Breast epithelium (tissue), 4 donors: Measurements from ENCODE around the gene LIME1. TPM values are rescaled to one million over a fixed set of nuclear protein-coding genes. Genes with fewer than 3 reads are reported as not detected.

ENCODE experiments used
- DNase-seq, 2 donors: peaks; one replicate each; pipeline ENCODE4 v3.0.0-alpha.2; 2019; ENCODE audit warnings: low spot score in 2 of 2
- H3K27ac ChIP-seq, 2 donors: fragments of 200-600 bp; sonication (generic) in 1 of 2; one replicate each; pipeline ENCODE4 v1.5.1; 2016 to 2019; ENCODE audit warnings: mild to moderate bottlenecking in 1 of 2
- H3K27me3 ChIP-seq, 2 donors: fragments of 200-600 bp; sonication (generic) in 1 of 2; one replicate each; pipeline versions ENCODE4 v1.5.1 to v1.6.0; 2017 to 2019; ENCODE audit warnings: control low read depth in 1 of 2, mild to moderate bottlenecking in 1 of 2
- H3K36me3 ChIP-seq: fragments of 200-600 bp; one replicate; pipeline ENCODE4 v1.5.1; 2019
- H3K4me1 ChIP-seq, 2 donors: fragments of 200-600 bp; sonication (generic); one replicate each; pipeline ENCODE4 v1.5.1; 2016 to 2019; ENCODE audit warnings: control low read depth in 1 of 2
- H3K4me3 ChIP-seq, 3 donors: fragments of 200-600 bp; sonication (generic); 1 replicate in 2 of 3; 2 replicates in 1 of 3; pipeline ENCODE4 v1.5.1; 2016 to 2019; ENCODE audit warnings: mild to moderate bottlenecking in 3 of 3, moderate library complexity in 2 of 3
- H3K9me3 ChIP-seq, 2 donors: fragments of 200-600 bp; sonication (generic) in 1 of 2; one replicate each; pipeline ENCODE4 v1.5.1; 2016 to 2019; ENCODE audit warnings: control low read depth in 1 of 2
- POLR2A ChIP-seq: fragments of 450-650 bp; IDR thresholded peaks from one replicate; pipeline ENCODE4 v1.6.1; 2016; ENCODE audit warnings: antibody characterized with exemption, mild to moderate bottlenecking, moderate library complexity
- POLR2AphosphoS5 ChIP-seq, 3 donors: sonication (generic); formaldehyde crosslinking; IDR thresholded peaks; one replicate each; pipeline ENCODE4 v1.6.1; 2017; ENCODE audit warnings: antibody characterized with exemption in 3 of 3
- intact Hi-C: fragments of 100-400 bp; cut with DNase I; formaldehyde crosslinking; loops from one replicate; pipeline ENCODE4 v1.15.1; 2023; ENCODE audit warnings: low total_unique reads
- total RNA-seq, 3 donors: library from RNA; depleted of rRNA; stranded (reverse); fragments of >200 nt; gene quantifications; one replicate each; pipeline ENCODE4 v1.1.0, GENCODE V29; 2016
- TF ChIP-seq, protein P1 (sequence below), 3 donors: fragments of 450-650 bp; IDR thresholded peaks; one replicate each; pipeline ENCODE4 v1.5.1; 2016 to 2017; ENCODE audit warnings: antibody characterized with exemption in 3 of 3, mild to moderate bottlenecking in 3 of 3, moderate library complexity in 3 of 3

Gene LIME1
- total RNA-seq, 3 donors from 2014 or later, result 7.0 to 16.7 (median 12.0) TPM

DNA sequence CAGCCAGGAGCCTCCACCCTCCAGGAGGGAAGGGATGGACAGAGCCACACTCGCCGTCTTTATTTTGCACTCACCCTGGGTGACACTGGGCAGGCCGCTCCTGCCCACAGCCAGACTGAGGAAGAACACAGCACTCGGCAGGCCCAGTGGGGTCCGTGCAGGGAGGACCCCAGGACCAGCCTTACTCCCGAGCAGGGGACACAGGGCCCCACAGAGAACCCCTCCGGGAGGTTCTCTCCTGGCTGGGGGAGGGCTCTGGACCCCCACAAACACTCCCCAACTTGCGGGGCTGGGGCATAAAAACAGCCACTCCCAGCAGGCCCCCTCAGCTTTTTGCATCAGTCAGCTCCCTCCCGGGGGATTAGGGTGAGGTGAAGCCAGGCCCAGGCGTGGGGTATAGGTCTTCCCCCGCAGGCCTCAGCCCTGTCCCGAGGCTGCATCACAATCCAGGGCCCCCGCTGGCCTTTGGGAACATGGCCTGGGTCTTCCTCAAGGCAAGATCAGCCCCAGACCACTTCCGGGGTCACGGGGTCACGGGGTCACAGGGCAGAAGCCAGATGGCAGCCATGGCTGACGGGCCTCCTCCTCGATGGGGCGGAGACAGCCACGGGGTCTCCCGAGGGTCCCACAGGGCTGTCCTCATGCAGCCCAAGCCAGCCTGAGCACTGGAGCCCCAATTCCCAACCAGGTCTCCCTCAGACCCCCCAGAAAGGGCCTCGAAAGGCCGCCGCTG is 36.8 kb upstream of the LIME1 start:
- Histone ChIP-seq H3K4me1 (peaks cover 14 to 17% of the 10 kb centered on the region in 2 donors), H3K27ac (peak overlapping the region; percentile 52 to 96), H3K9me3 (no peaks in the 10 kb centered on the region), H3K4me3 (peak overlapping the region in 1 of 3 donors; percentile 52), H3K36me3 (no peaks in the 10 kb centered on the region), H3K27me3 (no peaks in the 10 kb centered on the region)
- TF ChIP-seq, protein P1, sequence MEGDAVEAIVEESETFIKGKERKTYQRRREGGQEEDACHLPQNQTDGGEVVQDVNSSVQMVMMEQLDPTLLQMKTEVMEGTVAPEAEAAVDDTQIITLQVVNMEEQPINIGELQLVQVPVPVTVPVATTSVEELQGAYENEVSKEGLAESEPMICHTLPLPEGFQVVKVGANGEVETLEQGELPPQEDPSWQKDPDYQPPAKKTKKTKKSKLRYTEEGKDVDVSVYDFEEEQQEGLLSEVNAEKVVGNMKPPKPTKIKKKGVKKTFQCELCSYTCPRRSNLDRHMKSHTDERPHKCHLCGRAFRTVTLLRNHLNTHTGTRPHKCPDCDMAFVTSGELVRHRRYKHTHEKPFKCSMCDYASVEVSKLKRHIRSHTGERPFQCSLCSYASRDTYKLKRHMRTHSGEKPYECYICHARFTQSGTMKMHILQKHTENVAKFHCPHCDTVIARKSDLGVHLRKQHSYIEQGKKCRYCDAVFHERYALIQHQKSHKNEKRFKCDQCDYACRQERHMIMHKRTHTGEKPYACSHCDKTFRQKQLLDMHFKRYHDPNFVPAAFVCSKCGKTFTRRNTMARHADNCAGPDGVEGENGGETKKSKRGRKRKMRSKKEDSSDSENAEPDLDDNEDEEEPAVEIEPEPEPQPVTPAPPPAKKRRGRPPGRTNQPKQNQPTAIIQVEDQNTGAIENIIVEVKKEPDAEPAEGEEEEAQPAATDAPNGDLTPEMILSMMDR (IDR thresholded peaks at IDR 0.05), result no peak
- TF ChIP-seq POLR2AphosphoS5 (IDR thresholded peaks at IDR 0.05) (no peak), POLR2A (no peak)
- intact Hi-C loops, result no loop called here
- DNase-seq, result no peak

DNA sequence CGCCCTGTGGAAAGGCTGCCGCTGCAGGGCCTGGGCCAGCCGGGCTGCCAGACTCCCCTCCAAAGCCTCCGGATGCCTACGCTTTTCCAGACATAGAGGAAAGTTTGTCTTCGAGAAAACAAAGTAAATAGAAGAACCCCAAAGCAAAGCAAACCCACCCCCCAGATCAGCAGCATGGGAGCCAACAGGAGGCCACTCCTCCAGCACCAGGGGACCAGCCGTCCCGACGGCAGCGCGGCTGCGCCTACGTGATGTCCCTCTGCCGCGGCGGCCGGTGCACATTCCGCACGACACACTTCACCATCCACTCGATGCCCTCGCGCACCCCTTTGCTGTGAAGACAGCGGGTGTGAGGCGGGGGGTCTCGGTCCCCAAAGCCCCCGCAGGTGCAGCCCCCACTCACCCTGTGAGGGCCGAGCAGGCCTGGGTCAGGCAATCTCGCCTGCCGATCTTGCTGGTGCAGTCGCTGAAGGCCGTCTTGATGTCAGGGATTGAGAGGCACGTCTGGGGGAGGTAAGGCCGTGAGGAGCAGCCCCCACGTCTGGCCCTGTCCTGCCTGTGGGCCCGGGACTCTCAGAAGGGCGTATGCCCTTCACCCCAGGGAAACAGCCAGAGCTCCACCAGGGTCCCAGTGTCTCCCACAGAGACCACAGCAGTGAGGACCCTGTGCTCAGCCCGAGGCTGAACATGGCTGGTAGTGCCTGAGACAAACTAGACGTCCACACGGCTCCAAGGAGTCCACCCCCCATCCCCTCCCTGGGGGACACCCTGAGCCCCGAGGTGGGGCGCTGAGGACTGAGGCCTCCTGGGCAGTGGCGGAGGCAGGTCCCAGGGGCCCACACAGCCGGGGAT is 36.0 kb upstream of the LIME1 start:
- peak in 1 of 2 donors; percentile 37 for DNase-seq
- TF ChIP-seq, protein P1 (IDR thresholded peaks at IDR 0.05), result no peak
- no peak for TF ChIP-seq POLR2A
- H3K4me1 ChIP-seq, result peaks cover 14 to 17% of the 10 kb centered on the region in 2 donors
- H3K27ac ChIP-seq, result peak overlapping the region in 1 of 2 donors; percentile 96
- no peaks in the 10 kb centered on the region for H3K9me3 ChIP-seq
- peaks cover 5% of the 10 kb centered on the region for H3K36me3 ChIP-seq
- intact Hi-C loops, result no loop called here
- no peaks in the 10 kb centered on the region for H3K27me3 ChIP-seq
- H3K4me3 ChIP-seq, result no peak overlapping the region

DNA sequence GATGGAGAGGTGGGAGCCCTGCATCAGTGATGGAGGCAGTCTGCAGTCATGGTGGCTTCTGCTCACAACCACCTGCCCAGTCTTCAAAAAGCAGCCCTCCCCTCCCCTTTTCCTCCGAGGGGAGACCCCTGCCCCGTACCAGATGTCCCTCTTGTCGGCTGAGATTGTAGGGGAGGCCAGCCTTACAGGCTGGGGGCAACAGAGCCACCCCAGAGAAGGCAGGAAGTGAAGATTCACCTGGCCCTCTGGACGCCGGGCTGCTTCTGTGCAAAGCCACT is 35.5 kb upstream of the LIME1 start:
- TF ChIP-seq POLR2AphosphoS5 (IDR thresholded peaks at IDR 0.05), result no peak
- H3K36me3 ChIP-seq, result peaks cover 7% of the 10 kb centered on the region
- no peak overlapping the region for H3K4me3 ChIP-seq
- peak in 1 of 2 donors; percentile 35 for DNase-seq
- no peaks in the 10 kb centered on the region for H3K9me3 ChIP-seq
- H3K4me1 ChIP-seq, result peaks cover 12 to 17% of the 10 kb centered on the region in 2 donors
- H3K27ac ChIP-seq, result peak overlapping the region in 1 of 2 donors; percentile 96
- intact Hi-C loops, result no loop called here
- no peaks in the 10 kb centered on the region for H3K27me3 ChIP-seq

DNA sequence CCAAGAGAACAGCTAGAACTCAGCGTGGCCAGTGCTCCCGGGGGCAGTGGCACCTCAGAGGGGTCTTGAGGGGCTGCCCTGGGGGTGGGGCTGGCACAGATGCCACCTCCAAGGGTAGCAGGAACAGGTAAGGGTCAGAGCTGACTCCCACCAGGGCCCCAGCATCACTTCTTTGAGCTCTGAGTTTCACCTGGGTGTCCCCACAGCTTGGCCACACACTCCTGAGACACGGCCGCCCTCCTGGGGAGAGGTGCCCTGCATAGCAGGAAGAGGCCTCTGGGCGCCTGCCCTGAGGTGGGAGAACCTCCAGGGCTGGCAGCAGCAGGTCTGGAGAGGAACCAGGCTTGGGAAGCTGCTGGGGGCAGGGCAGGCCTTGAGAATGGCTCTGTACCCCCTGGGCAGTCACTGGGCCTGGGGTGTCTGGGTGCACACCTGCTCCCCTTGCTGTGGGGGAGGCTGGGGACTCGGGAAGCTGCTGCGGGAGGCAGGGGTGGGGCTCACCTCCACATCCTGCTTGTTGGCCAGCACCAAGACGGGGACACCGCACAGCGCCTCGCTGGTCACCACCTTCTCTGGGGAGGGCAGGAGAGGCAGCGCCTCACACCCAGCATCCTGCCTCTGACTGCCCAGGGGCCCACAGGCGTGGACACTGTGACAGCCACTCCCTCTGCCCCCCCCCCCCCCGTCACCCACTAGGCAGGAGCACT is 35.0 kb upstream of the LIME1 start:
- Histone ChIP-seq H3K27me3 (no peaks in the 10 kb centered on the region), H3K4me1 (peaks cover 16 to 17% of the 10 kb centered on the region in 2 donors), H3K27ac (peak overlapping the region in 1 of 2 donors; percentile 48), H3K36me3 (peaks cover 7% of the 10 kb centered on the region), H3K9me3 (no peaks in the 10 kb centered on the region), H3K4me3 (no peak overlapping the region)
- DNase-seq, result peak in 1 of 2 donors; percentile 40
- intact Hi-C loops, result no loop called here
- TF ChIP-seq POLR2A (no peak), POLR2AphosphoS5 (IDR thresholded peaks at IDR 0.05) (no peak)
- TF ChIP-seq, protein P1 (IDR thresholded peaks at IDR 0.05), result no peak

DNA sequence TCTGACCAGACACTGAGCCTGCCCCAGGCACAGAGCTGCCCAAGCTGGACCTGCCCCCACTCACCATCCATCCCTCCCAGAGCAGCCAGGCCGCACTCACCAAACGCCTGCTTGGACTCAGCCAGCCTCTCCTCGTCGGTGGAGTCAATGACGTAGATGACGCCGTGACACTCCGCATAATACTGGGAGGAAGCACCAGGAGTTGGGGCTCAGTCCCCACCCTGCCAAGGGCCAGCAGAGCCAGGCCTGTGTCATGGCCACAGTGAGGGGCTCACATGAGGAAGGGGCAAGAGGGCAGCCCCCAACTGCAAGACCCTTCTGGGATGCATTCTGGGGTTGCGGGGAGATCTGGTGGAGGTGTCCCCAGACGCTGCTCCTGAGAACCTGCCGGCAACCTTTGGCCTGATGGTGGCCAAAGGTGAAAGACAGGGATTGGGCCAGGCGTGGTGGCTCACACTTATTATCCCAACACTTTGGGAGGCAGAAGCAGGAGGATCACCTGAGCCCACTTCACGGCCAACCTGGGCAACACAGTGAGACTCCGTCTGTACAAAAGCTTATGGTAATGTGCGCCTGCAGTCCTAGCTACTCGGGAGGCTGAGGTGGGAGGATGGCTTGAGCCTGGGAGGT is 34.3 kb upstream of the LIME1 start:
- Histone ChIP-seq H3K9me3 (no peaks in the 10 kb centered on the region), H3K36me3 (peaks cover 7% of the 10 kb centered on the region), H3K4me3 (no peak overlapping the region), H3K4me1 (peaks cover 16 to 17% of the 10 kb centered on the region in 2 donors), H3K27me3 (no peaks in the 10 kb centered on the region), H3K27ac (no peak overlapping the region)
- no peak for TF ChIP-seq POLR2AphosphoS5 (IDR thresholded peaks at IDR 0.05)
- no peak for TF ChIP-seq POLR2A
- TF ChIP-seq, protein P1 (IDR thresholded peaks at IDR 0.05), result no peak
- no peak for DNase-seq
- intact Hi-C loops, result no loop called here
